Measurements from ENCODE around the gene FAM114A2.
A peak's percentile ranks its signal among the peaks of the same experiment; 100 is the strongest.
"Not testable (repeated sequence)": the region's sequence is repeated elsewhere in the genome, so short reads cannot be mapped to it uniquely, and the experiment has no call there.

The FAM114A2 gene

DNA sequence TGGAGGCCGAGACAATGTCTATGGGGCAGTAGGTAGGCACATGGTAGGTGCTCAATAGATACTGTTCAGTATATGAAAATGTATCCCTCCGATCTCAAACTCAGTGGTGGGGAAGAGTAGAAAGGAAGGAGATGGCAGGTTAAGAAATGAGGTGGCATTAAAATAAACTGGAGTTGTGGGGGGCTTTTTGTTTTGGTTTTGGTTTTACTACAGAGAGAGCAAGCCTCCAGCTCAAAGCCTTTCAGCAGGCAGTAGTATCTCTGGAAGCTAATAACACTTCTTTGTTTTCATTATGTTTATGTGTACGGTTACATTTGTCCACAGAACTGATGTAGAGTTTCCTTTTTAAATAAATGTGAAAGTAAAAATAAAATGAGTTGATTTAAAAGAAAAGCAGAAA is 8.6 kb upstream of the FAM114A2 start:
- DNase-seq: peak in 1 of 5 experiments; percentile 24

DNA sequence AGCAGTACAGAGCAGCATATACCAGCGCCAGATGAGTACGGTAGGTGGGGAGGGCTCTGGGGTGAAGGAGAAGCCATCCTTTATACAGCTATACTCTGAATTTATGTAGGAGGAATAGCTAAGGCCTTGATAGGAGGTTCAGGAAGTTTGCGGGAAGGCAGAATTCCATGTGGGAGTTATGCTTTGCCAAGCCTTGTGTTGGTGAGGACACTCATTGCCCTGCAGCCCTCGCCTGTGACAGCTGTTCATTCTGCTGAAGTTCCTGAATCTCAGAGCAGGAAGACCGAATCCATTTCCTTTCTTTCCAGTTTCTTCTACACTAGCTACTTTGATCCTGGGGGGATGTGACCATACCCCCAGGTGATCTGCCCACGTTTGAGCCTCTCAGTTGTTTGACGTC is 7.8 kb upstream of the FAM114A2 start:
- no peak for DNase-seq

DNA sequence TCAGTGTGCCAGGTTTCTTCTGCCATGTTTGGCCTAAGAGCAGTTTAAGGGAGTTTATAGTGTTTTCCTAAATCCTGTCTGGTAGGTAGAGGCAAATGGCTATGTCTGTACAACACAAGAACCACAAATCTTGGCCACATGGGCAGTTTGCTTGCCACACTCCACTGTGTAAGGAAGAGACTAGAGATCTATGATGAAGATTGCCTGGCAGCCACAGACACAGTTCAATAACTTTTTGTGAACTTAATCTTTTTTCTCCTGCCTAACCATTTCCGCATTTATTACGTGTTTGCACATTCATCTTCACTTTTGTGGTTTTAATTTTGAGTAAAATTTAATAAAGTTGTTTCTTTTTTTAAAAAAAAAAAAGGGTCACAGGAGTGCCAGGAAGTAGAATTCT is 5.9 kb upstream of the FAM114A2 start:
- peak in 2 of 5 experiments; percentile 13 to 76 for DNase-seq

DNA sequence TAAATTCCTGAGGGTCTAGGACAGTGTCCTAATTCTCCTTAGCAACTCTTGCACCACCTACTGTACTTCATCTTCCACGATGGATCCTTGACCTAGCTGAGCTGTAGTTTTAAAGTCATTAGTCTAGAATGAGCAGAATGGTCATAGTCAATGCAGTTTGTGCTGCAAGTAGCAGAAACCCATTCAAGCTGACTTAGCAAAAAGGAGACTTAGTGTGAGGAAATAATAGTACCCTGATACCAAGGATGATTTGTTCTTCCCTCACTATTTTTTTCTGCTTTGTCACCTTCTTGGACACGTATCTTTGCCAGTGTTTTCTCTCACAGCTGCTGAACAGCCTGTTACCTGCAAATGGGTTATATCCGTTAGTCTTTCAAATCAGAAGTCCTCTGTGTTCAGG is 5.4 kb upstream of the FAM114A2 start:
- no peak for DNase-seq

GRCh38 chr5:154042766-154043165 is 4.1 kb upstream of the FAM114A2 start:
- no peak for DNase-seq

DNA sequence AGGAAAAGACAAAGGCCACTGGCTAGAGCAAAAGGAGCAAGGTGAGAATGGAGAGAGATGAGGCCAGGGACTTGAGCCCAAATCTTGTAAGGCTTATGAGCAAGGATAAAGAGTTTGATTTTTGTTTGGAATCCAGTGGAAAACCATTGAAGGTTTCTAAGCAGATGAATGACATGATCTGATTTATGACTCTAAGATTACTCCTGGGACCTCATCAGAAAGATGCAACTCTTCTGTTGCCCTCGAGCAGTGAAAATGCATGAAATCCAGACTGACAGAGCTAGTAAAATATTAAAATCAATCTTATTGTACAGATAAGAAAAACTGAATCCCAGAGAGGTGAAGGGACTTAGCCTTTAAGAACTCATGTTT is 734 bp upstream of the FAM114A2 start:
- no peak for DNase-seq

GRCh38 chr5:154038261-154038706 is 426 bp downstream of the FAM114A2 start:
- peak in 3 of 5 experiments; percentile 11 to 71 (median 13) for DNase-seq

GRCh38 chr5:154034944-154035343 is 3.8 kb downstream of the FAM114A2 start:
- DNase-seq: no peak

DNA sequence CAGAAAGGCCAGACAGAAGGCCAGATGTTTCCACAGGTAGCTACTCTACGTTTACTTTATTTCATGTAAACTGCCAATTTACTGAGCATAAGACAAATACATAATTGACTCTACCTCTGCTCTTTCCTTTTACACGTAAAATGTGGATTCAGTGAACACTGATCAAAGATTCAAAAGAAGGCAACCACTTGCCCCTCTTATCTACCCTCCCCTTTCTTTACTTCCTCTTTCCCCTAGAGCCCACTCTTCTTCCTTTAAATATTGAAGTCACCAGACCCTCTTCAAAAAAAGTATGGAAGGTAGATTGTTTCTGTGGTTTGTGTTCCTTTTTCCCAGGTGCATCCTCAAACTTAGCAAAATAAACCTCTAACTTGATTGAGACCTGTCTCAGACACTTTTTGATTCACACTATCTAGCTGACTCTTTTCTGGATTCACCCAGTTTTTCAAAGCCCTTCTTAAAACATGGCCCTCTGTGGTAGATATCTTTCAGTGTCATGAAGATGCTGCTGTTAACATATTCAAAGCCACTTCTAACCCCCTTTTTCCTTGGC is 6.7 kb downstream of the FAM114A2 start:
- no peak for DNase-seq

DNA sequence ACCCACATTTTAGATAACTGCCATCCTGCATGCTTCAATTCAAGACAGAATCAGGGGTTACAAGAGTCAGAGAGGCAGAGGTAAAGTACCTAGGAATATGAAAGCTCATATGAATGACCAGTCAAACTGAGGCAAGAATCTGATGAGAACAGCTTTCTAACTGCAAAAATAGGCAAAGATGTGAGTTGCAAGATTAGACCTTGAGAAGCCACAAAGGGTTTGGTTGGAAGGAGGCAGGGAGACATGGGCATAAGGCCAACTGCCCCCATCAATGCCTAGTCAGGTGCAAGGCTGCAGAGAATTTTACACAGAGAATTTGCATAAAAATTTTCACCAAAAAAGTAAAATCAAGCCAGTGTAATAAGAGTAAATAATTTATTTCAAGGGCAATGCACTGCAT is 12.8 kb downstream of the FAM114A2 start:
- no peak for DNase-seq

DNA sequence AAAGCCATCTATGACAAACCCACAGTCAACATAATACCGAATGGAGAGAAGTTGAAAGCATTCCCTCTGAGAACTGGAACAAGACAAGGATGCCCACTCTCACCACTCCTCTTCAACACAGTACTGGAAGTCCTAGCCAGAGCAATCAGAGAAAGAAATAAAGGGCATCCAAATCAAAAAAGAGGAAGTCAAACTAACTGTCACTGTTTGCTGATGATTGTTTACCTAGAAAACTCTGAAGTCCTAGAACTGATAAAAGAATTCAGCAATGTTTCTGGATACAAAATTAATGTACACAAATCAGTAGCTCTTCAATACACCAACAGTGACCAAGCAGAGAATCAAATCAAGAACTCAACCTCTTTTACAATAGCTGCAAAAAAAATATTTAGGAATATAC is 19.8 kb downstream of the FAM114A2 start:
- DNase-seq: not testable (repeated sequence)

DNA sequence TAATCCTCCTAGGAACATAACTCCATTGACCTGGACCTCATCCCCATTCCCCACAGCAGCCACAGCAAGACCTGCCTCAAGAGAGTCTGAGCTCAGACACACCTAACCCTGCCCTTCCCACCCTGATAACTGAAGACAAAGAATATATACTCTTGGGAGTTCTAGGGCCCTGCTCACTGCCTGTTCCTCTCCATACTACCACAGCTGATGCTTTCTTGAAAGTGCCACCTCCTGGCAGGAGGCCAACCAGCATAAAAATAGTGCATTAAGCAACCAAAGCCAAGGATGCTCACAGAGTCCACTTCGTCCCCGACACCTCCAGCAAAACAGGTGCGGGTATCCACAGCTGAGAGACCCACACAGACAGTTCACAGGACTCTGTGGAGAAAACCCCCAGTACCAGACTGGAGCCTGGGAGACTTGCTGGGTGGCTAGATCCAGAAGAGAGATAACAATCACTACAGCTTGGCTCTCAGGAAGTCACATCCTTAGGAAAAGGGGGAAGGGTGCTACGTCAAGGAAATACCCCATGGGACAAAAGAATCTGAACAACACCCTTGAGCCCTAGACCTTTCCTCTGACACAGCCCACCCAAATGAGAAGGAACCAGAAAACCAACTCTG is 23.5 kb downstream of the FAM114A2 start:
- DNase-seq: no peak

DNA sequence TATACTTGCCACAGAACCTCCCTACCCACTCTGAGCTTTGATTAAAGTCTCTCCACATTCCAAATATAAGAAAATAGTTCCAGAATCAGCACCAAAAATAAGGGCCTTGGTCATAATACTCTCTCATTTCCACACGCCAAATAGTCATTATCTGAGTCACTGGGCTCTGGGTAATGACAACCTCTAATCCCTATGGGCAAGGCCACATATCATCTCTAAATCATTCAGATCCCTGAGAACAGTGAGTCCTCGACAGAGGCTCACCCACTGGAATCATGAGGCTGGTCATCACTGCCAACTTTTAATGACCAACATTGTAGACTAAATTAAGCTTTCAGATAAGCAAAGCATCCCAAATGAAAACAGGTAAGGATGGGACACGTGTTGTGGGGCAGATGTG is 28.1 kb downstream of the FAM114A2 start:
- no peak for DNase-seq

- no peak for DNase-seq
These were observed 33.1 kb downstream of the FAM114A2 start for GRCh38 chr5:154005648-154006047.

GRCh38 chr5:154002511-154003020 is 36.1 kb downstream of the FAM114A2 start:
- no peak for DNase-seq

GRCh38 chr5:154002093-154002492 is 36.6 kb downstream of the FAM114A2 start:
- no peak for DNase-seq

- DNase-seq: no peak
These were observed 38.0 kb downstream of the FAM114A2 start for GRCh38 chr5:154000703-154001102.

- DNase-seq: no peak
These were observed 38.7 kb downstream of the FAM114A2 start for GRCh38 chr5:153999995-154000394.

- no peak for DNase-seq
These were observed 39.9 kb downstream of the FAM114A2 start for GRCh38 chr5:153998768-153999167.

DNA sequence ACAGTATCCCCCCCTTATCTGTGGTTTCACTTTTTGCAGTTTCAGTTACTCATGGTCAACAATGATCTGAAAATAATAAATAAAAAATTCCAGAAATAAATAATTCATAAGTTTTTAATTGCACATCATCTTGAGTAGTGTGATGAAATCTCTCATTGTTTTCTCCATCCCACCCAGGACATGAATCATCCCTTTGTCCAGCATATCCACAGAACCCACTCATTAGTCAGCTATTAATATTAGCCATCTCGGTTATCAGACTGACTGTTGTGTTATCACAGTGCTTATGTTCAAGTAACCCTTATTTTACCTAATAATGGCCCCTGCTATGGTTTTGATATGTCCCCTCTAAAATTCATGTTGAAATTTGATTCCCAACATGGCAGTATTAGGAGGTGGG is 40.7 kb downstream of the FAM114A2 start:
- no peak for DNase-seq

- DNase-seq: no peak
These were observed 47.5 kb downstream of the FAM114A2 start for GRCh38 chr5:153991168-153991567.

- no peak for DNase-seq
These were observed 50.2 kb downstream of the FAM114A2 start for GRCh38 chr5:153988510-153988909.

GRCh38 chr5:153987301-153987700 is 51.4 kb downstream of the FAM114A2 start:
- no peak for DNase-seq

- no peak for DNase-seq
These were observed 53.2 kb downstream of the FAM114A2 start for GRCh38 chr5:153985498-153985897.

DNA sequence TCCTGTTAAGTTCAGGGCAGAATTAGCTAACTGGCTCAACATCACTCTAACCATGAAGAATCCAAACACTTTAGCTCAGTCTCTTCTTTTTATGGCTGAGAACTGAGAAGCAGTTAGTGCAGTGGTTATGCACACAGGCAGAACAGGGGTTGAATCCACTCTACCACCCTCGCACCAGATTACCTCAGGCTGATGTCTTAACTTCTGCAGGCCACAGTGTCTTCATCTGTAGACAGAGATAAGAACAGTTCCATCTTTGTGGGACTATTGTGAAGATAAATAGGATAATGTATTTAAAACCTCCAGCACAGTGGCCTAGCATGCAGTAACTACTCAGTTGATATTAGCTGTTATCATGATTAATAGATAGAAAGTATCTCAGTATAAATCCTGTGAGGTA is 54.8 kb downstream of the FAM114A2 start:
- no peak for DNase-seq

All from T-helper 2 cell (primary cell).